Measurements from ENCODE around the gene ACTG2. TPM values are rescaled to one million over a fixed set of nuclear protein-coding genes. Genes with fewer than 3 reads are reported as not detected.
"Not testable (repeated sequence)": the region's sequence is repeated elsewhere in the genome, so short reads cannot be mapped to it uniquely, and the experiment has no call there.

The ACTG2 gene
- total RNA-seq, 6 experiments from 2014 or later, result 0.17 to 2.3 (median 2.1) TPM

DNA sequence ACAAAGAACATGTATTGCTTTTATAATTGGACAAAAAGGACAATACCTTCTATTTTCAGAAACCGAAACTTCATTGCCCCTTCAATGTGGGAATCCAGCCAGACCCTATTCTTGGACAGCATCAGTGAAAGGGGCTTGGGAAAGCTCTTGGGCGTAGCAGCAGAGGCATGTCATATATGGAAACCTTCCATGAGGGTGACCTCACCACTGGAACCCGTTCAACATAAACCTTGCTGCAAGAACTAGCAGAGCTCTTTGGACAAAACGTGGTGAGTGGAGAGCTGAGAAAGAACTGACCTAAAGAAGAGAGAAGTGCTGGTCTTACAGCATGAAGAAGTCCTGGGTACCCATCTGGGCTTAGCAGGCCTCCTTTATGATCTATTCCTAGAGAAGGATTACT, 22.7 kb upstream of the ACTG2 start:
- peaks cover 2% of the 10 kb centered on the region; the same call in 1 of the 2 replicates for H3K27me3 Mint-ChIP-seq (ENCODE audit: insufficient read depth)
- H3K27ac Mint-ChIP-seq, result peak overlapping the region; percentile 3; the same call in 1 of the 2 replicates
- no peaks in the 10 kb centered on the region for H3K9me3 Mint-ChIP-seq
- H3K36me3 Mint-ChIP-seq (ENCODE audit: low read depth), result peaks cover 24% of the 10 kb centered on the region
- peak; percentile 34 for DNase-seq
- TF ChIP-seq, protein P1, sequence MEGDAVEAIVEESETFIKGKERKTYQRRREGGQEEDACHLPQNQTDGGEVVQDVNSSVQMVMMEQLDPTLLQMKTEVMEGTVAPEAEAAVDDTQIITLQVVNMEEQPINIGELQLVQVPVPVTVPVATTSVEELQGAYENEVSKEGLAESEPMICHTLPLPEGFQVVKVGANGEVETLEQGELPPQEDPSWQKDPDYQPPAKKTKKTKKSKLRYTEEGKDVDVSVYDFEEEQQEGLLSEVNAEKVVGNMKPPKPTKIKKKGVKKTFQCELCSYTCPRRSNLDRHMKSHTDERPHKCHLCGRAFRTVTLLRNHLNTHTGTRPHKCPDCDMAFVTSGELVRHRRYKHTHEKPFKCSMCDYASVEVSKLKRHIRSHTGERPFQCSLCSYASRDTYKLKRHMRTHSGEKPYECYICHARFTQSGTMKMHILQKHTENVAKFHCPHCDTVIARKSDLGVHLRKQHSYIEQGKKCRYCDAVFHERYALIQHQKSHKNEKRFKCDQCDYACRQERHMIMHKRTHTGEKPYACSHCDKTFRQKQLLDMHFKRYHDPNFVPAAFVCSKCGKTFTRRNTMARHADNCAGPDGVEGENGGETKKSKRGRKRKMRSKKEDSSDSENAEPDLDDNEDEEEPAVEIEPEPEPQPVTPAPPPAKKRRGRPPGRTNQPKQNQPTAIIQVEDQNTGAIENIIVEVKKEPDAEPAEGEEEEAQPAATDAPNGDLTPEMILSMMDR (IDR thresholded peaks at IDR 0.05), result no peak
- peaks cover 11% of the 10 kb centered on the region for H3K4me1 Mint-ChIP-seq (ENCODE audit: low read depth)
- H3K4me3 Mint-ChIP-seq, result peak overlapping the region; percentile 28; the same call in 1 of the 2 replicates

DNA sequence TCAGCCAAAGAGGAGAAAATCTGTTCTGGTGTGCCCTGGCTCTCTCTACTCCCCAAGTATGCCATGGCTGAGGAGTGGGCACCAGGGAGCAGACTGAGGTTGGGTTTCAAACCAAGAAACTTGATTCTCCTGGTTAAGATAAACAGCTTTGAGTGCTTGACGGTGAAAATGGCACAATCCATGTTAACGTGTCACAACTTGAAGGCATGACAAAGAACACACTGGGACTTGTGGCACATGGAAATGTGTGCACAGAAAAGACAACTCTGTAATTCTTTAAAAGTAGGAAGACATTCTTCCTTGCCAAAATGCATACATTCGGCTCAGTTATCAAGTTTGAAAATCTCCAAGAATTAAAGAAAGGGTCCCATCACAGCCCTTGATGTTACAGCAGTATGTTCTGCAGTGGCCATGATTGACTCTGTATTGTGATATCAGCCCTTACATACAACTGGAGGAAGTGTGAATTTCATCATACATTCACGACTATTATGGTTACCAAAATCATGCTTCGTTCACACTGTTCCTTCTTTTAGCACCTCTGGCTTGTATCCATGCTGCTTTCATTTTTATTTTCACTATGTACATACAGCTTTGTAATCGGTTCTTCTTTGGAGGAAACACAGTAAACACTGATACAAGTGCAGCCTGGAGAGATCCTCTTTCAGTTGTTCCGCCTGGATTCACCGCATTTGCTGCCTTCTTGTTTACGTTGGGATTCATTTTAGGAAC, 15.6 kb upstream of the ACTG2 start:
- Mint-ChIP-seq H3K27ac (no peak overlapping the region), H3K4me3 (peak overlapping the region; percentile 17; the same call in 1 of the 2 replicates), H3K36me3 (ENCODE audit: low read depth) (peaks cover 6% of the 10 kb centered on the region; the same call in 1 of the 2 replicates), H3K4me1 (ENCODE audit: low read depth) (no peaks in the 10 kb centered on the region; the same call in 1 of the 2 replicates), H3K9me3 (no peaks in the 10 kb centered on the region), H3K27me3 (ENCODE audit: insufficient read depth) (peaks cover 15% of the 10 kb centered on the region)
- DNase-seq, result no peak
- TF ChIP-seq, protein P1 (IDR thresholded peaks at IDR 0.05), result no peak

DNA sequence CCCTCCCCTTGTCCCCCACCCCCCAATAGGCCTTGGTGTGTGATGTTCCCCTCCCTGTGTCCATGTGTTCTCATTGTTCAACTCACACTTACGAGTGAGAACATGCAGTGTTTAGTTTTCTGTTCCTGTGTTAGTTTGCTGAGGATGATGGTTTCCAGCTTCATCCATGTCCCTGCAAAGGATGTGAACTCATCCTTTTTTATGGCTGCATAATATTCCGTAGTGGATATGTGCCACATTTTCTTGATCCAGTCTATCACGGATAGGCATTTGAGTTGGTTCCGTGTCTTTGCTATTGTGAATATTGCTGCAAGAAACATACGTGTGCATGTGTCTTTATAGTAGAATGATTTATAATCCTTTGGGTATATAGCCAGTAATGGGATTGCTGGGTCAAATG, 14.8 kb upstream of the ACTG2 start:
- H3K27me3 Mint-ChIP-seq (ENCODE audit: insufficient read depth), result peaks cover 18% of the 10 kb centered on the region
- not testable (repeated sequence) for DNase-seq; H3K9me3 Mint-ChIP-seq; H3K36me3 Mint-ChIP-seq (ENCODE audit: low read depth); H3K27ac Mint-ChIP-seq; H3K4me1 Mint-ChIP-seq (ENCODE audit: low read depth); H3K4me3 Mint-ChIP-seq

DNA sequence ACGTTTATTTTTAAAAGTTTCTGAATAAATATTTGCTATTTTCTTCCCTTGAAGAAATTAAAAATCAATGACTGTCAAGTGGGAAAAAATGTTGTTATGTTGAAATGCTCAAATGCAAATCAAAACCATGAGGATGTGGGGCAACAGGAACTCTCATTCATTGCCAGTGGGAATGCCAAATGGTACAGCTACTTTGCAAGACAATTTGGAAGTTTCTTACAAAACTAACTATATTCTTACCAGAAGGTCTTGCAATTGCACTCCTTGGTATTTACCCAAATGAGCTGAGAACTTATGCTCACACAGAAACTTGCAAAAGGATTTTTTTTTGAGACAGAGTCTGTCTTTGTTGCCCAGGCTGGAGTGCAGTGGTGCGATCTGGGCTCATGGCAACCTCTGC, 7.4 kb upstream of the ACTG2 start:
- Mint-ChIP-seq H3K4me3 (no peak overlapping the region), H3K9me3 (no peaks in the 10 kb centered on the region)
- DNase-seq, result no peak

DNA sequence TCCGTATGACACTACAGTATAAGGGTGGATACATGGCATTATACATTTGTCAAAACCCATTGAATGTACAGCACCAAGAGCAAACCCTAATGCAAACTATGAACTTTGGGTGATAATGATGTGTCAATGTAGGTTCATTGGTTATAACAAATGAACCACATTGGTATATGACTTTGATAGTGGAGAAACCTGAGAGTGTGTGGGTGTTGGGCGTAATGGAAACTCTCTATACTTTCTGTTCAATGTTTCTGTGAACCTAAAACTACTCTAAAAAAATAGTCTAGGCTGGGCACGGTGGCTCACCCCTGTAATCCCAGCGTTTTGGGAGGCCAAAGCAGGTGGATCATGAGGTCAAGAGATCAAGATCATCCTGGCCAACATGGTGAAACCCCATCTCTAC, 6.5 kb upstream of the ACTG2 start:
- Mint-ChIP-seq H3K9me3 (no peaks in the 10 kb centered on the region), H3K4me3 (no peak overlapping the region), H3K27me3 (ENCODE audit: insufficient read depth) (peaks cover 34% of the 10 kb centered on the region), H3K36me3 (ENCODE audit: low read depth) (no peaks in the 10 kb centered on the region), H3K27ac (no peak overlapping the region), H3K4me1 (ENCODE audit: low read depth) (peaks cover 17% of the 10 kb centered on the region)
- TF ChIP-seq, protein P1 (IDR thresholded peaks at IDR 0.05), result no peak
- DNase-seq, result no peak

More for the DNA sequence above, 7.4 kb upstream of the ACTG2 start:
- no peak overlapping the region for H3K27ac Mint-ChIP-seq
- no peaks in the 10 kb centered on the region for H3K36me3 Mint-ChIP-seq (ENCODE audit: low read depth)
- H3K4me1 Mint-ChIP-seq (ENCODE audit: low read depth), result peaks cover 9% of the 10 kb centered on the region
- H3K27me3 Mint-ChIP-seq (ENCODE audit: insufficient read depth), result peaks cover 35% of the 10 kb centered on the region
- TF ChIP-seq, protein P1 (IDR thresholded peaks at IDR 0.05), result no peak

DNA sequence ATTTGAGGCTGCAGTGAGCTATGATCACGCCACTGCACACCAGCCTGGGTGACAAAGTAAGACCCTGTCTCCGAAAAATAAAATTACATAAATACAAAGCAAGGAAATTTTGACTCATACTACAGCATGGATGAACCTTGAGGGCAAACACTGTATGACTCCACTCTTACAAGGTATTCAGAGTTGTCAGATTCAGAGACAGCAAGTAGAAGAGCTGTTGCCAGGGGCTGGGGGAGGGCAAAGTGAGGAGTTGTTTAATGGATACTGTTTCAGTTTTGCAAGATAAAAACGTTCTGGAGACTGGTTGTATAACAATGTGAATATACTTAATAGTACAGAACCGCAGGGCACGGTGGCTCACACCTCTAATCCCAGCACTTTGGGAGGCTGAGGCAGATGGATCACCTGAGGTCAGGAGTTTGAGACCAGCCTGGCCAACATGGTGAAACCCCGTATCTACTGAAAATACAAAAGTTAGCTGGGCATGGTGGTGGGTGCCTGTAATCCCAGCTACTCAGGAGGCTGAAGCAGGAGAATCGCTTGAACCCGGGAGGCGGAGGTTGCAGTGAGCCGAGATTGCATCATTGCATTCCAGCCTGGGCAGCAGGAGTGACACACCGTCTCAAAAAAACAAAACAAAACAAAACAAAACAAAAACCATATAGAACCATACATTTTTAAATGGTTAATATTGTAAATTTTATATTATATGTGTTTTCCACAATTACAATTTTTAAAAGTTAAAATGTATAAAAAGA, 5.0 kb upstream of the ACTG2 start:
- H3K36me3 Mint-ChIP-seq (ENCODE audit: low read depth); H3K9me3 Mint-ChIP-seq; H3K27ac Mint-ChIP-seq: not testable (repeated sequence)
- DNase-seq, result peak; percentile 7
- H3K27me3 Mint-ChIP-seq (ENCODE audit: insufficient read depth), result peaks cover 35% of the 10 kb centered on the region
- peak overlapping the region; percentile 31; the same call in 1 of the 2 replicates for H3K4me3 Mint-ChIP-seq
- H3K4me1 Mint-ChIP-seq (ENCODE audit: low read depth), result peaks cover 17% of the 10 kb centered on the region

Measured in HFFc6 (cell line).